GM12891 (cell line): ENCODE measurements around the gene SMAGP.

ENCODE experiments used
- POLR2A ChIP-seq: IDR thresholded peaks from 2 replicates; pipeline ENCODE4 v1.6.1; 2011; ENCODE audit warnings: low read depth, low read length, control low read depth
- POLR2AphosphoS5 ChIP-seq: IDR thresholded peaks from 2 replicates; pipeline ENCODE4 v1.6.1; 2011; ENCODE audit warnings: low read depth, low read length, control low read depth
- POU2F2 ChIP-seq: IDR thresholded peaks from 2 replicates; pipeline ENCODE4 v1.6.1; 2011; ENCODE audit warnings: low read depth, mild to moderate bottlenecking, control low read depth, low read length, moderate library complexity
- SPI1 ChIP-seq: IDR thresholded peaks from 2 replicates; pipeline ENCODE4 v1.6.1; 2011; ENCODE audit warnings: low read depth, low read length, control low read depth
- TAF1 ChIP-seq: IDR thresholded peaks from 2 replicates; pipeline ENCODE4 v1.6.1; 2011; ENCODE audit warnings: low read depth, low read length, control low read depth

DNA sequence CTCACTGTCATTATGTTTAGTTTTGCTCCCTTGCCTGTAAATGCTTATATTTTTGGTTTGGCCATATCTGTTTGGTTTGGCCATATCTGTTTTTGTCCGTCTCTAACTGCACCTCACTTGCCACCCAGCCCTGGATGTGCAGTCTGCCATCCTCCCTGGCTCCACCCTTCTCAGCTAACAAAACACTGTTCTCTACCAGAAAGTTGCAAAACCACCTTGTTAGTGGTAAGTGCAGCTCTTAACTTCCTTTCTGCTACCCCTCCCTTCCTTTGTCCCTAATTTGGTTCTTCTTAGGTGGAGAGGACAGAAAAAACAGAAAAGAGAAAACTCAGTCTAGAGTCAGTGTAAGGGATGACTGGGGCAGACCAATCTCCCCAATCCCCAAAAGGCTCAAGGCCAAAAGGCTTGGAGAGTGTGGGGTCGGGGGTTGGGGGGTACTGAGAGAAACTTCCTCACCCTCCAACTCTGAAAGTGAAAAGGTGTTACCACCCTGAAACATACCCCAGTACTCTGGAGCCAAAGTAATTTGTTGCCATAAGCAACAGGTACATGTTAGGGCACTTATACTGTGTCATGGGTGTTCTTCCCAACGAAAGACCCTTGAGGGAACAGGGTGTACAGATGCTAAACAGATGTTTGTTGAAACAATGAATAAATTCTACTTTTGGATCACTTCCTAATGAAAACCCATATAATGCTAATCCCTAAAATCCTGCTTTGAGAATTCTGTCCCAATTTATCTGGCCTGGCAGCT lies 48.8 kb upstream of the SMAGP start:
- TF ChIP-seq POLR2A (no peak), POLR2AphosphoS5 (no peak), TAF1 (no peak), POU2F2 (no peak), SPI1 (no peak)
